AG09309 (cell line): Measurements from ENCODE around the gene CERKL.

Experiments used
- DNase-seq: peaks from one replicate; pipeline ENCODE4 v3.0.0-alpha.2; 2010; ENCODE audit warnings: low read depth
- H3K4me3 ChIP-seq: 2 replicates; pipeline ENCODE4 v1.5.1; 2011; ENCODE audit warnings: mild to moderate bottlenecking, low read depth, low read length, moderate library complexity; ENCODE audit not compliant: control insufficient read depth
- CTCF ChIP-seq: IDR thresholded peaks from 2 replicates; pipeline ENCODE4 v1.5.1; 2011; ENCODE audit warnings: mild to moderate bottlenecking, low read depth, low read length, inconsistent platforms; ENCODE audit not compliant: insufficient read depth, control insufficient read depth; ENCODE audit errors: missing control alignments

Gene CERKL

GRCh38 chr2:181628590-181629585, 28.0 kb downstream of the CERKL start:
- DNase-seq = no peak
- TF ChIP-seq CTCF = no peak
- no peak overlapping the region for H3K4me3 ChIP-seq

DNA sequence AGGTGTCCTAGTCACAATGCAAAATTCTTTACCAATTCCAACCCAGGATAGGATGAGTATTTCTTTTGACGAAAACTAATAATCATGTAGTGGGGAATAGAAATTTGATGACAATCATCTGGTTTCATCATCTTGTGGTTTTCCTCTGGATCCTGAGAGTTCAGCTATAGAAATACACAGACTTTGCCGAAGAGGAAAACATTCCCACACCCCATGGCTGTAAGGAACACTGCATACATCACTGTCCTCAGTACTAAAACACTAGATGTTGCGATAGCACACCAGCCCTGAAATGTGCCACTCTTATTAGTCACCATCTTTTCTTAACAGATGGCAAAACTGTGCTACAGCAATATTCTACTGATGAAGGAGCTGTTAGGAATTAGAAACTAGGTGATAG, 29.4 kb downstream of the CERKL start:
- H3K4me3 ChIP-seq = no peak overlapping the region
- TF ChIP-seq CTCF = no peak
- DNase-seq = peak; percentile 11

GRCh38 chr2:181626671-181627070, 30.2 kb downstream of the CERKL start:
- no peak for TF ChIP-seq CTCF
- no peak overlapping the region for H3K4me3 ChIP-seq
- DNase-seq = no peak

- no peak for TF ChIP-seq CTCF
- no peak for DNase-seq
- H3K4me3 ChIP-seq = no peak overlapping the region
These were observed 33.7 kb downstream of the CERKL start for GRCh38 chr2:181623159-181623558.

GRCh38 chr2:181621779-181622490, 35.0 kb downstream of the CERKL start:
- no peak for TF ChIP-seq CTCF
- DNase-seq = no peak
- no peak overlapping the region for H3K4me3 ChIP-seq

DNA sequence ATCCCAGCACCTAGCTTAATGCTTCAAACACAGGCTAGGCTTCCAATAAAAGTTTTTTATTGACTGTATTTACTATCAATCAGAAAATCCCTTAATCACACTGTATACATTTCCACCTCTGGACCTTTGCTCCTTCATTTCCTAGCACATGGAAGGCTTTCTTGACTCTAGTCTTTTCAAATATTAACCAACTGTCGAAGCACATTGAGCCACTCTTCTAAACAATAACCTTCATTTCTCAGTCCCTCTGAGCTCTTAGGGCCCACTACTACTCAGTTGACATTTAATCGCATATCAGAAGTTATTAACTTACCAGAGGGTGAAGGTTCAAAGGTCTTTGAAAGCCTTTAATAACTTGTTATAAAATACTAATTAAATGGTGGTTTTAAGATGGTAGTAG, 37.4 kb downstream of the CERKL start:
- DNase-seq = no peak
- TF ChIP-seq CTCF = no peak
- no peak overlapping the region for H3K4me3 ChIP-seq
